GM12801 (cell line): Measurements from ENCODE around the gene HABP2.

Experiments used
- CTCF ChIP-seq: IDR thresholded peaks from one replicate; pipeline ENCODE4 v1.5.1; 2011; ENCODE audit warnings: control low read depth; ENCODE audit not compliant: insufficient read length; ENCODE audit errors: extremely low read depth

Gene HABP2

GRCh38 chr10:113557424-113557862, 4.6 kb downstream of the HABP2 start:
- no peak for TF ChIP-seq CTCF

- no peak for TF ChIP-seq CTCF
Measured at GRCh38 chr10:113557903-113558321, 5.1 kb downstream of the HABP2 start.

- TF ChIP-seq CTCF, result no peak
Measured at GRCh38 chr10:113560071-113560470, 7.2 kb downstream of the HABP2 start.

GRCh38 chr10:113561214-113561613, 8.4 kb downstream of the HABP2 start:
- no peak for TF ChIP-seq CTCF

- no peak for TF ChIP-seq CTCF
Measured at GRCh38 chr10:113562069-113562468, 9.2 kb downstream of the HABP2 start.

GRCh38 chr10:113562704-113563103, 9.9 kb downstream of the HABP2 start:
- TF ChIP-seq CTCF, result no peak

GRCh38 chr10:113563306-113564088, 10.6 kb downstream of the HABP2 start:
- TF ChIP-seq CTCF, result peak; percentile 69
